Dermis blood vessel endothelial cell (primary cell): ENCODE data around the gene CCDC33. TPM values are rescaled to one million over a fixed set of nuclear protein-coding genes. Genes with fewer than 3 reads are reported as not detected.
A peak's percentile ranks its signal among the peaks of the same experiment; 100 is the strongest.

ENCODE experiments used
- DNase-seq: peaks from one replicate; pipeline ENCODE4 v3.0.0; 2010
- total RNA-seq: library from RNA; depleted of rRNA; stranded (reverse); fragments of >200 nt; gene quantifications from 2 replicates; pipeline ENCODE4 v1.2.3, GENCODE V29; 2014

Gene CCDC33
- total RNA-seq, 1 donor from 2014 or later = not detected

DNA sequence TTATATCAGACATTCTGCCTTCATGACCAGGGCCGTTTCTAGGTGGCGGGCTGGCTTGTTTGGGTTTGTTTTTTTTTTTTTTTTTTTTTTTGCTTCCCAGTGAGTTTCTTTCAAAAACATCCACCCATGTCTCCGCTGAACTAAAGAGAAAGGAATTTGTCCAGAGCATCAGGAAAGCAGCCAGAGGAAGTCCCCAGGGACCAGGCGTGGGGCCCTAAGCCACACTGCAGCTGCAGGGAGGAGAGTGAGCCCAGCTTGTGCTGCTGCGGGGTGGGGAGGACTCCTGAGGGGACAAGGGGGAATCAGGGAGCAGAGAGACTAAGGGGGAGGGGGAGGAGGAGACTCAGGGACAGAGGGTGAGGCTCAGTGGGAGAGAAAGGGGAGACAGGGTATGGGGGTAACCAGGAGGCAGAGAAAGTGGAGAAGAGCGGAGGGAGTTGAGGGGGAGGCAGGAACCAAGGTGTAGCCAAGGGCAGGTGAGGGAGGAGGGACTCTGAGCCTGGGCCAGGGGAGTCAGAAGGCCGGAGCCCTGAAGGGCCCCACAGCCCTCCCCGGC, 81.8 kb downstream of the CCDC33 start:
- DNase-seq = peak; percentile 58

DNA sequence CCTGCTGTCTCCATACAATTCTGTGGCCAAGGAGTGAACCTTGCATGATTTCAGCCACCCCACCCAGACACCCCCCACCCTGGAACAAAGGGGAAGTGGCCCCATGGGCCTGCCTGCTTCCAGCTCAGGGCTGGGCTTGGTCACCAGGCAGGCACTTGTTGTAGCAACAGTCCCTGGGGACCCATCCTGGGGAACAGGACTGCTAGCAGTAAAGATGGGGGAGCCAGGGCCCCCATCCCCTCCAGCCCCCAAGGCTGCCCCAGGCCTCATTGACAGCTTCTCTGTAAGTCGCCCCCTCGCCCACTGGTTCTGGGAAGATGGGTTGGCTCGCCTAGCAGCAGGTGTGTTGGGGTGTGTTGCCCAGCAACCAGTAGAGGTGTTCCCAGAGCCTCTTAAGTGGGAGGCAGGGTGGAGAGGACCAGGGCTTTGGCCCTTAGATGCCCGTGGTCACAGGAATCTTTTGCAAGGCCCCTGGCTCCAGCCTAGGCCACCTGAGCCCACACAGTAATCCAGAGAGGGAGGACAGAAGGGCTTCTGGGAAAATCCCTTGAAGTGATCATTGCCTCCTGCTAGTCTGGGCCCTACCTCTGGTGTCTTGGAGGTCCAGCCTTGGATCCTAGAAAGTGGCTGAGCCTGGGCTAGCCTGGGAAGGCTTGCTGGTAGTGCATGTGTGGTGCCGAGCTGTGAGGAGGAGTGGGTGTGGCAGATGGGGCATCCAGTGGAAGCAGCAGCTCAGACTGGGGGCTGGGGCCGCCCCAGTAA, 82.4 kb downstream of the CCDC33 start:
- no peak for DNase-seq

DNA sequence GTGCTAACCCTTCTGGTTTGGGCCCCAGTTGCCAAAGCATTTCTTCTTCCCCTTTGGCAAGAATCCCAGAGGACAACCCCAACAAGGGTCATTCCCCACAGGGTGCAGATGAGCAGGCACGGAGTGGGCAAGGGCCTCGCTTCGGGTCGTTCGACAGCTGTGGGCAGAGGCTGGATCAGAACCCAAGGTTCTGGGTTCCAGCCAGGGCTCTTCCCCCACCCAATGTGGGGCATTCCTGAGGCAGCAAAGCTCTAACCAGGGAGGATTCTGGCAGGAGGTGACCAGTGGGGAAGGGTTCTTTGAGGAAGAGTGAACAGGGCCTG, 83.0 kb downstream of the CCDC33 start:
- DNase-seq = no peak

DNA sequence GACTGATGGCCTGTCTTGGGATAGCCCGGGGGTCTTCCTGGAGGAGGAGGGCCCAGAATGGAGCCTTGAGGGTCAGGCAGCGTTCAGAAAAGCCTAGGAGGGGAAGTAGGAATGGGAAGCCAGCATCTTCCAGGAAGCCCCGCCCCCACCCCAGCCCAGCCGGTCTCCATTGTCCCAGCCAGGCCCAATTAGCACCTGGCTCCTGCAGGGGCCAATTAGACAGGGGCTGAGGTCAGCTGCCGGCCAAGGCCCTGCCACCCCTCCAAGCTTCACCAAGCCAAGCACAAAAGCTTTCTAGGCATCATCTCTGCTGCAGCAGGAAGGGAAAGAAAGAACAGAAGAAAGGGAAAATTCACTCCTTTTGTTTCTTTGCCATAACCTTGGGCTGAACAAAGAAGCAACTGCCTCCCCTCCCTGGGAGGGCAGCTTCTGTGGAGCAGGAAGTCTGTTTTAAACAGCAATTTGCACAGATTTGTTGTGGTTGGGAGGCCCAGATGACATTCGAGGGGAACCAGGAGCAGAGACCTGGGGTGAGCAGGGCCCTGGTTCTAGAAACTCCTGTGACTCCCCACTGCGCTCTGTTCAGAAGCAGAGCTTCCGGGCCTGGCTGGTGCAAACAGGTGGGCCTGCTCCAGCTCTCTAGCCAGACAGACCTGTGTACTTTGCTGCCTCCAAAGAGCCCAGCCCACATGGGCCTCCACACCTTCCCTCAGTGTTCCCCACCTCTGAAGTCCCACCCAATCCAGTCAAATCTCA, 83.6 kb downstream of the CCDC33 start:
- DNase-seq = peak; percentile 17

DNA sequence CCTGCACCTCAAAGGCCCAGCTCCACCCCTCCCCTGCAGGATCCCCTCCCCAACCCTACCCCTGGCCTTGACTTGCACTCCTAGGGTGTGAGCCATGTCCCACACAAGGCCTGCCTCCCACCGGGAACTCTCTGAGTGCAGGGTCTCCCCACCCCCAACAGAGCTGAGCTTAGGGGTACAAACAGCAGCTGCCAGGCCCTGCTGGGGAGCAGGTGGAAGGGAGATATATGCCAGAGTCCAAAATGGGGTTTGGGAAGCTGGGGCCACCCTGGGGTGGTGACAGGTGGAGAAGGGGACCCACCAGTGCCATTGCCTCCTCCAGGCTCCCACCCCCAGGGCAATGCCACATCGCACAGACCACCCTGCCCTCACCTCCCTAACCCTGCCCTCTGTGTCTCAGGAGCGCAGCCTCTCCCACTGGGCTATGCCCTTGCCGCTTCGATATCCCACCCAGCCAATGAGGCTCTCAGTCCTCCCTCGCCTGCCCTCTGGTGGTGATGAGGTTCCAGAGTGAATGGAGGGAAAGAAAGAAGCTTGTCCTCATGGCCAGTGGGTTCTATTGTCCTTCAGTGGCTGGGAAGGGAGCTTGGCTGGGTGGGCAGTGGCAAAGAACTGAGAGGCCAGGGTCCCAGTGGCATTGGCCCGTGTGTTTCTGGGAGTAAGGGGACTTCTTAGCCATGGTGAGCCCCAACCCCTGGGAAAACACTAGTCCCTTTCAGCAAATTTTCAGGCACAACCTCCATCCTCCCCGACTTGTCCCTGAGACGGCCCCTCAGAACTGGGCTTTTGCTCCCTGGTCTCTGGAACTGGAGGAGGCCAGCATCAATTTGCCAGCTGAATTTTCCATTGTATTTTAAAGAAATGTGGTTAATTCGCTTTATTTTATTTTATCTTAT, 84.5 kb downstream of the CCDC33 start:
- peak; percentile 63 for DNase-seq

DNA sequence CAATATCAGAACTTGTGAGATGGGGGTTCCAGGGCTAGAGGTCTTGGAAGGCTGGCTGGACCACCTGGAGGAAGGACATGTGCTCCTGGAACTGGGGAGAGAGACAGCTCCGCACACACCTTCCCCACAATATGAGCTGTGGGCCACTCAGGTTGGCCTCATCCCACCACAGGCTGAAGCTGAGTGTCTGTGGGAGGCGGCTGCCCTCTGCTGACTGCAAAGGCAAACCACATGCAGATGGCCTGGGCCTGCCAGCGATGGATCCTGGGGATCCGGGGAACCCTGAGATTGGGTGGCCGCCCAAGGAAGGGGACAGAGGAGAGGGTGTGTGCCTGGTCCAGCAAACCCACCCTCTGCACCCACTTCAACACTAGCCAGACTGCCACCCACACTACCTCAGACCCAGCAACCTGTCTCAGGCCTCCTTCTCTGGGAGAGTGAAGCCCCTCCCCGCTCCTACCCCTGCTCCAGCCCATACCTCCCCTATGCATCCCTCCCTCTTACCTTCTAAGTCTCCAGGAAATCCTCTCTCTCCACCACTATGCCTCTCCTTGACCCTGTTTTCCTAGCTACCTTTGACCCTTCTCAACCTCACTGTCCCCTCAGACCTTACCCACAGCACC, 86.5 kb downstream of the CCDC33 start:
- peak; percentile 76 for DNase-seq

DNA sequence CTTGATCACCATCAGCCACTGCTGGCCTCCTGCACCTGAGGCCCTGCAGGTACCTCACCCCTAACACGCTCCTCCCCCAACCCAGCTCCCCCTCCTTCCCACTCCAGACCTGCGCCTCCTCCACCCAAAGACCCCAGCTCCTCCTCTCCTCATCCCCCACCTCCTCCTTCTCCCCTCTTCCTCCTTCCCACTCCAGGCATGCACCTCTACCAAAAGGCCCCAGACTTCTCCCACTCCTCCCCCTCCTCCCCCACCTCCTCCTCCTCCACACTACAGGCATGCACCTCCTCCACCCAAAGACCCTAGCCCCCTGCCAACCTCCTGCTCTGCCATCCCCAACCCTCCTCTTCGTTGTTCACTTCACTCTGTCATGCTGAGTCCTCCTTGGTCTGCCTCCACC, 88.6 kb downstream of the CCDC33 start:
- DNase-seq = no peak

DNA sequence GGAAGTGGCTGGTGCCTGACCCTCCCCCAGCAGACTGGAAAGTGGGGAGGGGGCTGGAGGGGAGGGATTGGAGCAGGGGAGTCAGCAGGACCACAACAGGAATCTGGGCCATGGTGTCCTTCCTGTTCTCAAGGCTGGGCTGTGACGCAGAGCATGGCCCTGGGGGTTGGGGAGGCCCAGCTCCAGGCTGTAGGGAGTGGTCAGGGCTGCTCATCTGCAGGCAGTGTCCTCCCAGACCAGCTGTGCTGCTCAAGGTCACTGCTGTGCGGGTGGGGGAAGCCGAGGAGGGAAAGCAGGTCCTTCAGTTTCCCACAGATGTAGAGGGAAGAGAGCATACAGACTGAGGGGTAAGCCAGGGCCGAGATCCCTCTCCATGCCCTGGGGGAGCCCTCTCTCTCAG, 90.6 kb downstream of the CCDC33 start:
- DNase-seq = no peak

DNA sequence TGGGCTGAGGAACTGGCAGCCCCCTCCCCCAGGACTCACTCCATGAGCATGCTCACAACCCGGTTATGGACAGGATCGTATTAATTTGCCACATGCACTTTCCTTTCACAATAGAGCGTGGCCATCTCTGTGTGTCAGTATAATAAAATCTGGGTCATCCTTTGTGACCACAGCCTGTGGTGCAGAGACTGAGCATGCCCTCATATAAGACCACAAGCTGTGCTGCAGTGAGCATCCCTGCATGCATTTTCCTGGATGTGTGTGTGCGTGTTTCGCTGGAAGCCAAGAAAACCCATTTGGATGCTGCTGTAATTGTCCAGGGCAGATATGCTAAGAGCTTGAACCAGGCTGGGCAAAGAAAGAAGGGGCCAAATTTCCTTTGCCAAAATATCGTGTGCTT, 91.6 kb downstream of the CCDC33 start:
- no peak for DNase-seq

DNA sequence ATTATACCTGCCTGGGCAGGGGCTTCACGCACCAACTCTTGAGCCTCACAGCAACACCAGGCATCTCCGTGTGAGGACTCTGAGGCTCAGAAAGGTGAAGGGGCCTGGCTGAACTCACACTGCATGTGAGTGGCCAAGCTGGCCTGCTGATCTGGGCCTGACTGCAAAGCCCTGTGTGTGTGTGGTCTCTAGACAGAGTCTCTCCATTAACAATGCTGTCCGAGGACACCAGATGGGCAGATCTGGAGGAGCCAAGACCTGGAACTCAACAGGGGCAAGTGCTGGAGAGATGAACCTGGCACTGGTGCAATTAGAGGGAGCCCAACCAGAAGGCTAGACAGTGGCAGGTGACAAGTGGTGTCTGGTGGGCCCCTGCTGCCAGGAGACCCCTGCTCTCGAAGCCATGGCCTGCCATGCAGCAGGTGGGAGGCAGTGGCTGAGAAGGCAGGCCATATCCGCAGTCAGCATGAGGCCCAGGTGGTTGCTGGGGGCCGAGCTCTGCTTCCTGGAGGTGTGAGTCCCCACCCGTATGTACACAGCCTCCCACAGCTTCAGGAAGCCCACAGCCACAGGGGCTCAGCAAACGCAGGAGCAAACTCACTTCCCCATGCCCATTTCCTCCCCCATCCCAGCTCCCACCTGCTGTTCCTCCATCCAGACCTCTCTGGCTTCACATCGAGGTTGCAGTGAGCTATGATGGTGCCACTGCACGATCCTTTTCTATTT, 92.4 kb downstream of the CCDC33 start:
- DNase-seq = no peak

DNA sequence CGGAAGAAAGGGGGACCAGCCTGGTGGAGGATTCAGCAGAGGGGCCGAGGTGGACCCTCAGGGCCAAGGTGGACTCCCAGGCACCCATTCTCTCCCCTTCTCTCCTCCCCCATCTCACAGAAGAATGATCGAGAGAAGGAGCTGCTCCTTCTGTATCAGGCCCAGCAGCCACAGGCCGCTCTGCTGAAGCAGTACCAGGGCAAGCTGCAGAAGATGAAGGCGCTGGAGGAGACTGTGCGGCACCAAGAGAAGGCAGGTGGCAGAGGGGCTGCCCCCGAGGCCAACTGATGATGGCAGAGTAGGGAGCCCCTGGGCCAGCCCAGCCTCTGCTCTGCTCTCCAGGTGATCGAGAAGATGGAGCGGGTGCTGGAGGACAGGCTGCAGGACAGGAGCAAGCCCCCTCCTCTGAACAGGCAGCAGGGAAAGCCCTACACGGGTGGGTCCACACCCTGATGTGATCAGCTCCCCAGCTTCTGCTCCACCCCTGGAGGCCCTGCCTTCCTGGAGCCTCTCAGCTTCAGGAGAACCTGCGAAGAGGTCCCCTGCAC, 94.8 kb downstream of the CCDC33 start:
- DNase-seq = no peak

DNA sequence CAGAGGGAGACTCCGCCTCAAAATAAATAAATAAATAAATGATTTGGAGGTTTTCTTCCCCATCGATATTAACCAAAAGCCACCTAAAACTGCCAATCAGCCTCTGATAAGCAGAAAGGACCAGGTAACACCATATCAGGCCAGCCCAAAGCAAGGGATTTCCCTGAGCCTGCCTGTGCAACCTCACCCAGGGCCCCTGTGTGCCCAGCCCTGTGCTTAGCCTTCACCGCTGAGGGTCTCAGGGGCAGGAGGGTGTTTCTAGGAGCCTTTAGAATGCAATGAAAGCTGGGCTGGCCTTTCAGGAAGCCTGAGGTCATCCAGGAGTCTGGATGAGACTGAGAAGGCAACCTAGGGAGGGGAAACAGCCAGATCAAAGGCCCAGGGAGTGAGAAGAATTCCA, 95.9 kb downstream of the CCDC33 start:
- no peak for DNase-seq

DNA sequence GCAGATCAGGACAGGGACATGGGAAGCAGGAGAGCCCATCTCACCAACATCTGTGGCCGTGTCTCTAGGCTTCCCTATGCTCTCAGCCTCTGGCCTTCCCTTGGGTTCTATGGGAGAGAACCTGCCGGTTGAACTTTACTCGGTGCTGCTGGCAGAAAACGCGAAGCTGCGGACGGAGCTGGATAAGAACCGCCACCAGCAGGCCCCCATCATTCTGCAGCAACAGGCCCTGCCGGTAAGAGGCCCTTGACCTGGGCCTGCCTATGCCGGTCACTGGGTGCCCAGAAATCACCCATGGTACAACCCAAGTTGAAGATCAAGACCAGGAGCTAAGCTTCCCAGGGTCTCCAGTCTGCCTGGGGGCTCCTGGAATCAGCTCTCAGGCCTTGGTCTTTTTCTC, 96.5 kb downstream of the CCDC33 start:
- DNase-seq = no peak

DNA sequence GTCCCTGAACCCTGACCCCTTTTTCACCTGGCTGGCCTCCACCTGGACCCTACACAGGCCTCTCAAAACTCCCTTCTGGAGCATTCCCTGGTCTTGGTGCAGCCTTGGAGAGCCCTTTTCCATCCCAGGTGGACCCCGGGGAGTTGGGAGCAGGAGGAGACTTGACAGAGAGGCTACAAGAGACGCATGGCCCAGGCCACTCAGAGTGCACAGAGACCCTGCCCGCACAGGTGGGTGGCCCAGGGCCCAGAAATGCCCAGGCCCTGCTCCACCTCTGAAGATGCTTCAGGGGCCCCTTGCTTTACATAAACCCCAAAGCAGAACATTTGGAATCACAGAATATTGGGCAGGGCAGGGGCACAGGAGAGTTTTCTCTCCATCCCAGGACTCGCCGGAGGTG, 97.0 kb downstream of the CCDC33 start:
- no peak for DNase-seq

DNA sequence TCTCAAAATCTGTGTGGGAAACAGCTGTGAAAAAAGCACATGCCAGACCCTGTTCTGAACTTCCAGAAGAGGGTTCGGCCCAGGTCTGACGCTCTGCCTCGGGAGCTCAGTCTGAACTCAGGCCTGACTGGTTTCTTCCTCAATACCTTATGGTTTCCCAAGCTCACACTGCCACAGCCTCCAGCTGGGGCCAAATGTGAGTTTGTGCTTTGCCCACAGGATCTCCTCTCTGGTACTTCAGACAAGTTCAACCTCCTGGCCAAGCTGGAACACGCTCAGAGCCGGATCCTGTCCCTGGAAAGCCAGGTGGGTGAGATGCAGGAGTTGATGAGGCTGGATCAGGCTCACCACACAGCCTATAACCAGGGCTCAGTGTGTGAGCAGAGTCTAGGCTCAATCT, 97.5 kb downstream of the CCDC33 start:
- DNase-seq = no peak

DNA sequence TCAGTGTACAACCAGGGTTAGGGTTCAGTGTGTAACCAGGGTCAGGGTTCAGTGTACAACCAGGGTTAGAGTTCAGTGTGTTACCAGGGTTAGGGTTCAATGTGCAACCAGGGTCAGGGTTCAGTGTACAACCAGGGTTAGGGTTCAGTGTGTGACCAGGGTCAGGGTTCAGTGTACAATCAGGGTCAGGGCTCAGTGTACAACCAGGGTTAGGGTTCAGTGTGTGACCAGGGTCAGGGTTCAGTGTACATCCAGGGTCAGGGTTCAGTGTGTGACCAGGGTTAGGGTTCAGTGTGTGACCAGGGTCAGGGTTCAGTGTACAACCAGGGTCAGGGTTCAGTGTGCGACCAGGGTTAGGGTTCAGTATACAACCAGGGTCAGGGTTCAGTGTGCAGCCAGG, 98.0 kb downstream of the CCDC33 start:
- DNase-seq = no peak

DNA sequence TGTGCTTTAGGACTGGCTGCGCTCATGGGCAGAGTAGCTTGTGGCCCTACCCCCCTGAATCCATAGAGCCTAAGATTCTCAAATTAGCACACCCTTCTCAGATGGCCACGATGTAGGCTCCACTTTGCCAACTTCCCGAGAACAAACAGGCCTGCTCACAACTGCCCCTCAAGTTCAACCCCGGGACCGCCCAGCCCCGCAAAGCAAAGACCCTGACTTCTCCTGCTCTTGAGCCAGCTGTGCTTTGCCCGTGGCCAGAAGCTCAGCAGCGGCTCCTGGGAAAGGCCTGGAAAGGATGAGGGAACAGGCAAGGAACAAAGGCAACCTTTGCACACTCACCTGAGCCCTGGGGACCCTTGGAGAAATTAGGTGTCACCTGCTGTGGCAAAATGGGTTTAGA, 99.3 kb downstream of the CCDC33 start:
- DNase-seq = no peak

DNA sequence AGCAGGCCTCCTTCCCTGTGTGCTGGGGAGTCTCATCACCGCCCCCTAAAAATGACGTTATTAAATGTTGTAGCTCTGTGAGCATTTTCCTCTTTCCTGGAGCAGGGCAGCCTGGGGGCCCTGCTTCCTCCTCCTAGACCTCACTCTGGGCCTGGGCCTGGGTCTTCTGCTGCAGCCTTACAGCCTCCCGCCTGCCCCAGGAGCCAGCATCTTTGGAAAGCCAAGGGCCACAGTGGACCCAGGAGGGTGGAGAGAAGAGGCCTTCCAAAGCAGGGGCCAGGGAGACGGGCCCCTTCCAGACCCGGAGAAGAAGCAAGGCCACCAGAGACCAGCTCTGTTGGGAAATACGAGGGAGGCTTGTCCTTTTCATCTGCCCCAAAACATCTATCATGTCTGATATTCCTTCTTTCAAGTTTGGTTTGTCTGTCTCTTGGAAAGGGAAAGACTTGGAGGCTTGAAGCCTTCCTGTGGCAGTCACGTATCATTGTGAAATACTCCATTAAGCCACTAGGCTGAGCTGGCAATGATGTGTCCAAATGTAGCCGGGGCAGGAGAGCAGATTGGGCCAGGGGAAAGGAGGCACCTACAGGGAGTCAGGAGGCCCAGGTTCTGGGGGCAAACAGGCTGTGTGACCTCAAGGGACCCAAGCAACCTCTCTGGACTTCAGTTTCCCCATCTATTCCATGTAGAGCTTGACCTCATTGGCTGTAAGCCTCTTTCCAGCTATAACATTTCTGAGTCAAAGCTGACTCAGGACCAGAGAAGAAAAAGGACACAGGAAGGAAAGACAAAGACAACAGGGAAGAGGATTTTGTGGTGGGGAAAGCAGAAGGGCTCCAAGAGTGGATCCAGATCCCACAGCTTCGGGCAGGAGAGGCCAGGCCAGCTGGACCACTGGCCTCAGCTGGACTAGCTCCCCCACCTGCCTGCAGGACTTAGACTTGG, 100.2 kb downstream of the CCDC33 start:
- DNase-seq = no peak

DNA sequence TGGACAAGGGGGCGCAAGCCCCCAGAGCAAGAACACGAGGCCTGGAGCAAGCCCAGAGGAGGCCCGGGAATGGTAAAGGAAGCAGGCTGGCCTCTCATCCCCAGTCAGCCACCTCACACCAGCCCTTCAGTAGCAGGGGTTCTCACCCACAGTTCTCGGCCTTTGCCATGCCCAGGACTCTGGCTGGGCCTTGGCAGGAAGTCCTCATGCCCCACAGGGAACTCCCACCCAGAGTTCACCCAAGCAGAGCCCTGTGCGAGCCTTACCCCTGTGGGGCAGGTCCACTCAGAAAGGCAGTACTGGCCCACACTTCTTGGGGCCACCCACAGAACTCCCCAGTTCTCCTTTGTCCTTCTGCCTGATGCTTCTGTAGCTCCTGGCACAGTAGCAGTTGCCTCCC, 101.0 kb downstream of the CCDC33 start:
- DNase-seq = no peak

DNA sequence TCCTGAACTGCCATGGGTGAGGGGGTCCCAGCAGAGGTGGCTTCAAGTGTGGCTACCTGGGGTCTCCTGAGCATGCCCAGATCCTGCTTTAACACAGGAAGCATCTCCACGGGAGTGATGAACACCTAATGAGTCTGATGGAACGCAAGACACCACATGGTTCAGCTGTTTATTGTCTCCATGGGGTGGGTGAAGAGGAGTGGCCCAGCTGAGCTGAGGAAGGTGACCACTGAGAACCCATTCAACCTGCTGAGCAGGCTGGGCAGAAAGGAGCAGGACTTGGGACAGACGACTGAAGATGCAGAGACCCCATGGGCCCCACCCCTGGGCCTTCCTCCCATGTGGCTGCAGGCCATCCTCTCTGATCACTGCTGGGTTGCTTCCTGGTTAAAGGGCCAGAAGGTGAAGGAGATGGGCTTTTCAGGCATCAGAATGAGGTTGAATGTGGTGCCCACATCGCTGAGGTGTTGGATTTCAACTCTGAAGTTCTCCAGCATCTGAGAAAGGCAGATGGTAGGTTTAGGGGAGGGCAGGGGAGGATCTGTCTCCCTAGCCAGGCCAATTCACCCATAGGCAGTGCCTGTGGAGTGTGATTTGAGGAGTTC, 101.6 kb downstream of the CCDC33 start:
- no peak for DNase-seq
